ENCODE data around the gene CABP2.
"Not testable (repeated sequence)": the region's sequence is repeated elsewhere in the genome, so short reads cannot be mapped to it uniquely, and the experiment has no call there.

The CABP2 gene

DNA sequence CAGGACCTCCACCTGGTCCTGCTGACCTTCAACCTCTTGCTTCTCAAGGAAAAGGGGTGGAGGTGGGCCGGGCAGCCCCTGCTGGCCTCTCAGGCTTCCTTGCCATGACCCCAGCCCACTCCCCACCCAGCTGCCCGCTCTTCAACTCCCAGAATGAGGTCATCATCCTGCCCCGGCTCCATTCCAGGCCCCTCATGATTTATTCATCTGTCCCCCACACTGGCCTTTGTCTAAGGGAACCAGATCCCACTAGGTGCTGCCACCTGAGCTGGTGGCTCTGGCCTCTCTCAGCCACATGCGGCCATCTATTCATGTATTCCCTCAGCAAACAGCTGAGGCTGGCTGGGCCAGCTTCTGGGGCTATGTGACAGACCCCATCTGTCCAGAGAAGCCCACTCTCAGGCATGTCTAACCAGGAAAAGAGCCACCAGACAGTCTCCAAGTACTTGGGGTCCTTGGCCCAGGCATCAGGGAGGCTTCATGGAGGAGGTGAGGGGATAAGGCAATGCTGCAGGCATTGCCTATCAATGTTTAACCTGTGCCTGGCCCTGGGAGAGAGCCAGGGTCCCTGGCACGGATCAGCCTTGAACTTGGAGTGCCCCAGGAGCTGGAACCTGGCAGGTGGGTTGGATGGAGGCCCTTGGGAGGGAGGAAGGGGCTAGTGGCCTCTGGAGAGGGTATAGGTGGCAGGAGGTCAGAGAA, 2.2 kb upstream of the CABP2 start:
- H3K4me1 Mint-ChIP-seq (ENCODE audit: low read depth) = no peaks in the 10 kb centered on the region
- peaks cover 2% of the 10 kb centered on the region for H3K27me3 Mint-ChIP-seq (ENCODE audit: low read depth)
- DNase-seq (ENCODE audit: low spot score) = no peak
- no peak overlapping the region for H3K4me3 Mint-ChIP-seq
- H3K36me3 Mint-ChIP-seq (ENCODE audit: low read depth) = no peaks in the 10 kb centered on the region
- H3K27ac Mint-ChIP-seq = no peak overlapping the region
- H3K9me3 Mint-ChIP-seq = no peaks in the 10 kb centered on the region

DNA sequence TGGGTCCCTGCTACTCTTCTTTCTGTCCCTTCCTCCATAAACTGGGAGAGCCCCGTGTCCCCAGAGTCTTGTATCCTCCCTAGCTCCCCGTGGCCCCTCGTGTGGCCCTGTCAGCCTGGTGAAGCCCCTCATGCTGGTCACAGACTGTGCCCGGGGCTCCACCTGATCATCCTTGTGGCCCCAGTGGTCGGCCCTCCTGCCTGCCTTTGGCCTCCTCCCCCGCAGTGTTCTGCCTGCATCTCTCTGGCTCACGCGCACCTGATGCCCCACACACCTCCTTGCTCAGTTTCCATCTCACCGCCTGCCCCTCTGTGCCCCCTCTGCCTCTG, 1.2 kb upstream of the CABP2 start:
- no peaks in the 10 kb centered on the region for H3K9me3 Mint-ChIP-seq
- H3K36me3 Mint-ChIP-seq (ENCODE audit: low read depth) = no peaks in the 10 kb centered on the region
- H3K4me3 Mint-ChIP-seq = no peak overlapping the region
- no peaks in the 10 kb centered on the region for H3K4me1 Mint-ChIP-seq (ENCODE audit: low read depth)
- H3K27ac Mint-ChIP-seq = no peak overlapping the region
- peaks cover 2% of the 10 kb centered on the region for H3K27me3 Mint-ChIP-seq (ENCODE audit: low read depth)
- no peak for DNase-seq (ENCODE audit: low spot score)

DNA sequence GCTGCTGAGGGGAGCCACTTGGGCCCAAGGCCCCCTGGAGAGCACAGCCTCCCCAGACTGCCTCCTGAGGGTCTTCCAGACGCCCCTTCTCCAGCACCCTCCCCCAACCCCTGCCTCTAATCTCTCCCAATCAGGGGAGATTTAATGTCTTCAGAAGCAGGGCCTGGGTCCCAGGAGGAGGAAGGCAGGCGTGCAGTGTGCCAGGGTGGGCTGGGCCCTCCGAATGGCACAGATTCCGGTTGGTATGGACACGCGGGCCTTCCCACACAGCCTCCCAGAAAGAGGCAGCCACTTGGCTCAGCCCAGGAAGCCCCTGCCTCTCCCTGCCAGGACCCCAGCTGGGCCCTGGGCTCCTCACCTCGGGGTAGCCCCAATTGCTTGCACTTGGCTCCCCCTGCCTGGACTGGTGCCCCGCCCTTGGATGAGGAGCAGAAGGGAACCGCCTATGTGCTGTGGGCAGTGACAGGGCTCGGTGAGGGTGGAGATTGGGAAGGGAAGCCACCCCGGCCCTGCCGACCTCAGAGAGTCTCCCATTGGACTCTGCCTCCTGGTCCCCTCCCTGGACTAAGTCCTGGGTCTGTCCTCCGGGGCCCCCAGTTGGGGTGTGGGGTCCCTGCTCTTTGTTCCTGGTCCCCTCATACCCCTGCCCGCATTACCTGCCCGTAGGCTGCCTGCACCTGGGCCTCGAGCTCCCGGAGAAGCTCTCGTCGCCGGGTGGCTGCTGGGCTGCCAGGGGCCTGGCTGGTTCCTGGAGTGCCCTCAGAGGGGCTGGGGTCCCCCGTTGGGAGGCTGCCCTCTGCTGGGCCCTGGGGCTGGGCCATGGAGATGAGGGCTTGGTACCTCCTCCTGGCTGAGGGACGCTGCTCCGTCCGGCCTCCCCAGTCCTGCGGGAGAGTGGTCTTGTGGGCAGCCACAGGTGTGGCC, 572 bp upstream of the CABP2 start:
- Mint-ChIP-seq H3K36me3 (ENCODE audit: low read depth) (no peaks in the 10 kb centered on the region), H3K27ac (no peak overlapping the region), H3K4me3 (no peak overlapping the region), H3K9me3 (no peaks in the 10 kb centered on the region), H3K27me3 (ENCODE audit: low read depth) (peaks cover 2% of the 10 kb centered on the region), H3K4me1 (ENCODE audit: low read depth) (no peaks in the 10 kb centered on the region)
- no peak for DNase-seq (ENCODE audit: low spot score)

DNA sequence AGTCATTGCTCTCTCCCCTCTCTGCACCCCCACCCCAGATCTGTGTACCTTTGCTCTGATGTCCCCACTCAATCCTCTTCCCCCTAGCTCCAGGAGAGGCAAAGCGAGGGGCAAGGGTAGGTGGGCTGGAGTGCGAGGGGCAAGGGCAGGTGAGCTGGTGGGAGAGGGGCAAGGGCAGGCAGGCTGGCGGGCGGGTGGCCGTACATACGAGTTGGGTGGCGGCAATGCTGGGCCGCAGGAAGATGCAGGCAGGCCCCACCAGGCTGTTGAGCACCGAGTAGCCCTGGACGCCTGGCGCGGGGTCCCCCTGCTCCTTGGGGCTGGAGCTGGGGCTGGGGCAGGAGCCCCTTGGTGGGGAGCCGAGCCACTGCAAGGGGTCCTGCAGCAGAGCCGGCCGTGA, 908 bp downstream of the CABP2 start:
- H3K36me3 Mint-ChIP-seq (ENCODE audit: low read depth) = no peaks in the 10 kb centered on the region
- H3K4me3 Mint-ChIP-seq = no peak overlapping the region
- no peak for DNase-seq (ENCODE audit: low spot score)
- no peaks in the 10 kb centered on the region for H3K9me3 Mint-ChIP-seq
- no peak overlapping the region for H3K27ac Mint-ChIP-seq
- no peaks in the 10 kb centered on the region for H3K27me3 Mint-ChIP-seq (ENCODE audit: low read depth)
- no peaks in the 10 kb centered on the region for H3K4me1 Mint-ChIP-seq (ENCODE audit: low read depth)

DNA sequence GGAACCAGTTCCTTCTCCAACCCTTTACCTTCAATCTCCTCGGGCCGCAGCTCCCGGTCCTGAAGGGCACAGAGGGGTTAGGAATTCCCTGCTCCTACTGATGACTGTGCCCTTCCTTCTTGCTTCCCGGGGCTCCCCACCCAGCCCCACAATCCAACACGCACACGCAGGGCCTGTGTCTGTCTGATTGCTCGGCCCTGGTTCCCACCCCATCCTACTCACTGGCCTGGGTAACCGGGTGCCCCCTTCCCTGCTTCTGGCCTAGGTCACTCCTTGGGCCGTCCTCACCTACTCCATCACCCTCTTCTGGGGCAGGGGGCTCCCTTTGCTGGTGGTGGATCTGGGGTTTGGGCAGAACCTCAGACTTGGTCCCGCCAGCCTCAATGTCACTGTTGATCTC, 1.3 kb downstream of the CABP2 start:
- no peak for DNase-seq (ENCODE audit: low spot score)
- Mint-ChIP-seq H3K27me3 (ENCODE audit: low read depth) (no peaks in the 10 kb centered on the region), H3K4me1 (ENCODE audit: low read depth) (no peaks in the 10 kb centered on the region), H3K27ac (no peak overlapping the region), H3K9me3 (no peaks in the 10 kb centered on the region), H3K4me3 (no peak overlapping the region), H3K36me3 (ENCODE audit: low read depth) (no peaks in the 10 kb centered on the region)

DNA sequence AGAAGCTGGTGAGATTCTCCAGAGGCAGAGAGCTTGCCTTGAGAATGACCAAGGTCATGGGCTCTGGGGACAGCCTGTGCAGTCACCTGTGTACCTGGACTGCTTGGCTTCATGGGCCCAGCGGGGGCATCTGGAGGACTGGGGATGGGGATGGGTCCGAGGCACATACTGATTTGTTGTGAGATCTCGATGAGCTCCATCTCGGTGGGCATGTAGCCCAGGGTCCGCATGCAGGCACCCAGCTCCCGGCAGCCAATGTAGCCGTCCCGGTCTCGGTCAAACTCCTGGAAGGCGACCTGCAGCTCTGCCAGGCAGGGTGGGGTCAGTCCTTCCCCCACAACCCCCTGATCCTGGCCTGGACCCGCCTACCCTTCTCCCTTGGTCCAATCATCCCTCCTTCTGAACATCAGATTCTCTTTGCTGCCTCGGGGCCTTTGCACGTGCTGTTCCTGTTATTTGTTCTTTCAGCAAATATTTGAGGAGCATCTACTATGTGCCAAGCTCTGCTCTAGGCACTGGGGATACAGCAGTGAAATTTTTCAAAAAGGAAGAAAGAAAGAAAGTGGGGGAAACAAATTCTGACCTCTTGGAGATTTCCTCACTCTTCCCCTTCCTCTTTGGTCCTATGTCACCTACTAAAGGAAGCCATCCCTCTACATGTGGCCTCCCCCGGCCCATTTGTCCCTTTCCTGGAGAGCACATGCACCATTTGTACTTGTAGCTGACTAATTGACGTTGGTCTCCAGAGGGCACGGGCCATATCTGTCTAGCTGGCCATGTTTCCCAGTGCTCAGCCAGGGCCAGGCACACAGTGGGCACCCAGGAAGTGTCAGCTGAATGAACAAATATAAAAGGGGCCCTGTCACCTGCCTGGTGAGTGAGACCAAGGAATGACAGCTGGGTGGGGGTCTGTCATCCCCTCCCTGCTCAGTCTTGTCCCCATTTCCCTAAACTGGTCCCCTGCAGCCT, 2.1 kb downstream of the CABP2 start:
- H3K4me3 Mint-ChIP-seq = no peak overlapping the region
- no peaks in the 10 kb centered on the region for H3K9me3 Mint-ChIP-seq
- H3K36me3 Mint-ChIP-seq (ENCODE audit: low read depth) = no peaks in the 10 kb centered on the region
- no peaks in the 10 kb centered on the region for H3K4me1 Mint-ChIP-seq (ENCODE audit: low read depth)
- no peak overlapping the region for H3K27ac Mint-ChIP-seq
- no peaks in the 10 kb centered on the region for H3K27me3 Mint-ChIP-seq (ENCODE audit: low read depth)
- DNase-seq (ENCODE audit: low spot score) = no peak

GRCh38 chr11:67519726-67520125, 3.5 kb downstream of the CABP2 start:
- no peaks in the 10 kb centered on the region for H3K27me3 Mint-ChIP-seq (ENCODE audit: low read depth)

GRCh38 chr11:67517784-67518552, 5.3 kb downstream of the CABP2 start:
- no peak overlapping the region for H3K27ac Mint-ChIP-seq
- no peaks in the 10 kb centered on the region for H3K9me3 Mint-ChIP-seq
- H3K4me3 Mint-ChIP-seq = no peak overlapping the region
- no peak for DNase-seq (ENCODE audit: low spot score)
- no peaks in the 10 kb centered on the region for H3K36me3 Mint-ChIP-seq (ENCODE audit: low read depth)
- peaks cover 6% of the 10 kb centered on the region for H3K27me3 Mint-ChIP-seq (ENCODE audit: low read depth)
- no peaks in the 10 kb centered on the region for H3K4me1 Mint-ChIP-seq (ENCODE audit: low read depth)

More at GRCh38 chr11:67519726-67520125, 3.5 kb downstream of the CABP2 start:
- Mint-ChIP-seq H3K27ac (no peak overlapping the region), H3K4me3 (no peak overlapping the region), H3K9me3 (no peaks in the 10 kb centered on the region), H3K4me1 (ENCODE audit: low read depth) (no peaks in the 10 kb centered on the region), H3K36me3 (ENCODE audit: low read depth) (no peaks in the 10 kb centered on the region)
- no peak for DNase-seq (ENCODE audit: low spot score)

GRCh38 chr11:67516806-67517205, 6.4 kb downstream of the CABP2 start:
- no peaks in the 10 kb centered on the region for H3K9me3 Mint-ChIP-seq
- H3K27me3 Mint-ChIP-seq (ENCODE audit: low read depth) = peaks cover 9% of the 10 kb centered on the region
- no peaks in the 10 kb centered on the region for H3K4me1 Mint-ChIP-seq (ENCODE audit: low read depth)
- no peaks in the 10 kb centered on the region for H3K36me3 Mint-ChIP-seq (ENCODE audit: low read depth)
- H3K27ac Mint-ChIP-seq = no peak overlapping the region
- no peak overlapping the region for H3K4me3 Mint-ChIP-seq
- no peak for DNase-seq (ENCODE audit: low spot score)

DNA sequence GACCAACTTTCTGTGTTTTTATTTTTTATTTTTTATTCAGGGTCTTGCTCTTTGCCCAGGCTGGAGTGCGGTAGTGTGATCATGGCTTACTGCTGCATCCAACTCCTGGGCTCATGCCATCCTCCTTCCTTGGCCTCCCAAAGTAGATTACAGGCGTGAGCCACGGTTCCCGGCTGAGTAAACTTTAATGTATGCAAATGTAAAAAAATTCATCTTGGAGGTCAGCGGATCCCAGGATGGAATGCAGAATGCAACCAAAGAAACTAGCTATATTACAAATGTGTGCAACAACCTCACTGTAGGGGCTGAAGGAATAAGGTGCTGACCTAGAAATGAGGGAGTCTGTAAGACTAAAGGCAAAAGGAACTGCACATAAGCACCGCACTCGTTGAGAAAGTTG, 9.1 kb downstream of the CABP2 start:
- Mint-ChIP-seq H3K9me3 (no peaks in the 10 kb centered on the region), H3K36me3 (ENCODE audit: low read depth) (no peaks in the 10 kb centered on the region), H3K4me3 (no peak overlapping the region), H3K4me1 (ENCODE audit: low read depth) (peaks cover 4% of the 10 kb centered on the region), H3K27me3 (ENCODE audit: low read depth) (peaks cover 17% of the 10 kb centered on the region), H3K27ac (no peak overlapping the region)
- no peak for DNase-seq (ENCODE audit: low spot score)

GRCh38 chr11:67511558-67511957, 11.7 kb downstream of the CABP2 start:
- not testable (repeated sequence) for H3K9me3 Mint-ChIP-seq; H3K27ac Mint-ChIP-seq; DNase-seq (ENCODE audit: low spot score); H3K4me3 Mint-ChIP-seq; H3K36me3 Mint-ChIP-seq (ENCODE audit: low read depth)
- H3K27me3 Mint-ChIP-seq (ENCODE audit: low read depth) = peaks cover 17% of the 10 kb centered on the region
- H3K4me1 Mint-ChIP-seq (ENCODE audit: low read depth) = peaks cover 16% of the 10 kb centered on the region

- Mint-ChIP-seq H3K4me3 (no peak overlapping the region), H3K36me3 (ENCODE audit: low read depth) (peaks cover 12% of the 10 kb centered on the region), H3K27ac (peak overlapping the region; percentile 50), H3K9me3 (no peaks in the 10 kb centered on the region), H3K27me3 (ENCODE audit: low read depth) (peaks cover 17% of the 10 kb centered on the region), H3K4me1 (ENCODE audit: low read depth) (peaks cover 27% of the 10 kb centered on the region)
- no peak for DNase-seq (ENCODE audit: low spot score)
These were observed 13.3 kb downstream of the CABP2 start for GRCh38 chr11:67510023-67510345.

DNA sequence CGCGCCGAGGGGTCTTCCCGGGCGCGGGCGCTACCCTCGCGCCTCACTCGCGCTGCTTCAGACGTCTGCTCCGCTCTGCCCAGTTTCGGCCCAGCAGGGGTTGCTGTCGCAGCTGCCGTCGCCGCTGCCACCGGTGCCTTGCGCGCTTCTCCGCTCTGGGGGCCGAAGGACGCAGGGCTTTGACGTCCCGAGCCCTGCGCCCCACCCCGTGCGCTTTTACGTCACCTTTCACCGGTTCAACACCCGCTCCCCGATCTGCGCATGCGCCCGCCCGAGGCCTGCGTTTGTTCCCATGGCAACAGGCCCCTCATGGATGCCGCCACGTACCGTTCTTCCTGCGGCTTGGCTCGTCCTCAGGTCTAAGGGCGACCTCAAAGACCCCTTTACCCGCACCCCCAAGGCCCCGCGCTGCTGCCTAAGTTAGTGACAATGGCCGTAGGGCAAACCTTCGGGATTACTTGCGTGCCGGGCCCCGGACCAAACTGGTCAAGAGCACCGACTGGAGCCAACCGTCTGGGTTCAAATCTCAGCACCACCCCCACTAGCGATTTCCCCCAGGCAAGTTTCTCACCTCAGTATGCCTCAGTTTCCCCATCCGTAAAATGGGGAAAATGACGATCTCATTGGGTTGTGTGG, 14.6 kb downstream of the CABP2 start:
- DNase-seq (ENCODE audit: low spot score) = peak; percentile 97
- H3K36me3 Mint-ChIP-seq (ENCODE audit: low read depth) = peaks cover 12% of the 10 kb centered on the region
- peaks cover 11% of the 10 kb centered on the region for H3K27me3 Mint-ChIP-seq (ENCODE audit: low read depth)
- H3K27ac Mint-ChIP-seq = peak overlapping the region; percentile 91
- peak overlapping the region; percentile 94 for H3K4me3 Mint-ChIP-seq
- H3K9me3 Mint-ChIP-seq = no peaks in the 10 kb centered on the region
- peaks cover 27% of the 10 kb centered on the region for H3K4me1 Mint-ChIP-seq (ENCODE audit: low read depth)
